IPS DF 4.7 (cell line): ENCODE data around the gene ODAM.
"Not testable (repeated sequence)": the region's sequence is repeated elsewhere in the genome, so short reads cannot be mapped to it uniquely, and the experiment has no call there.

Experiments
- DNase-seq: peaks from one replicate; pipeline ENCODE4 v3.0.0-alpha.2; 2013; ENCODE audit warnings: low spot score; ENCODE audit errors: extremely low read depth

The ODAM gene, protein sequence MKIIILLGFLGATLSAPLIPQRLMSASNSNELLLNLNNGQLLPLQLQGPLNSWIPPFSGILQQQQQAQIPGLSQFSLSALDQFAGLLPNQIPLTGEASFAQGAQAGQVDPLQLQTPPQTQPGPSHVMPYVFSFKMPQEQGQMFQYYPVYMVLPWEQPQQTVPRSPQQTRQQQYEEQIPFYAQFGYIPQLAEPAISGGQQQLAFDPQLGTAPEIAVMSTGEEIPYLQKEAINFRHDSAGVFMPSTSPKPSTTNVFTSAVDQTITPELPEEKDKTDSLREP

DNA sequence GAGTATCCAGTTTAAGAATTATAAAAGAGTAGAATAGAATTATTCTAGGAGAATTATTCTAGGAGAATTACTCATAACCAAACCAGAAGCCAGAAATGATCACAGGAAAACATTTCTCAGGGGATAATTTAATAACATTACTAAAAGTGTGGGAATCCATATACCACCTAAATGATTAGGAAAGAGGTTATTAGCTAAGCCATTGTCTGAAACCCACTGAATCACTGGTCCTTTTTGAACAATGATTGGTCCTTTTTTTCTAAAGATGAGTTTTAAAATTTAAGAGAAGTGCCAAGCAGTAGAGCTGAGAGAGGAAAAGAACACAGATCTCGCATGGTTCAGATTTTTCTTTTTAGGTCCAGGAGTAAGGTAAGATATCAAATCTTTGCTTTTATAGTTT, at the start of gene ODAM:
ODAM (plus strand) TSS at position 301 of the 400 bp plus-strand sequence. CDS start 819 bp downstream, outside the sequence.
- DNase-seq = no peak

DNA sequence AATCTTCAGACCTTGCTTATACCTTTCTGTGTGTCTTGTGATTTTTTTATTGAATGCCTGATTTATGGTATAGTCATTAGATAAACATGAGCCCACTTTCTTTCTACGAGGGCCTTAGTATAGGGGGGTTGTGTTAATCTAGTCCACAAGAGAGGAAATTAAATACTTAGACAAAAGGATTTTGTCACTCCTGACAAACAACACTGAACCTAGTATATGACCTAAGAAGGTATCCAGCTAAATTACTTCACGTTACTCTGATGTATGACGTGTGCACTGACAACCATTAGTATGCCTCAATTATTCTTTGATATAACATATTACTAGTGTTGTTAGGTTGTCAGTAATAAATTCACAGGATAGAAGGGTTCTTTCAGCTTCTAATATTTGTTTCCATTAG, 44.3 kb upstream of the ODAM start:
- no peak for DNase-seq

DNA sequence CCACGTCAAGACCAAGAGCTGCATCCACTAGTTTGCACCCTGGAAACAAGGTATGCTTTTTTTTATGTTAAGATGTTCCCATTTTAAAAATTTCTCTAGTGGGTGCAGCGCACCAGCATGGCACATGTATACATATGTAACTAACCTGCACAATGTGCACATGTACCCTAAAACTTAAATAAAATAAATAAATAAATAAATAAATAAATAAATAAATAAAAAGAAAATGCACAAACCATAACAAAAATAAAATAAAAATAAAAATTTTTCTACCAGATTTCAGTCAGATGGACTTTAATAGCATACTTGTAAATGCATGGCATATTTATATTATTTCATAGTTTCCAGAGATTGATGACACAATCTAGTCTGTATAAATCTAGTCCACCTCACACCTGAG, 43.4 kb upstream of the ODAM start:
- no peak for DNase-seq

DNA sequence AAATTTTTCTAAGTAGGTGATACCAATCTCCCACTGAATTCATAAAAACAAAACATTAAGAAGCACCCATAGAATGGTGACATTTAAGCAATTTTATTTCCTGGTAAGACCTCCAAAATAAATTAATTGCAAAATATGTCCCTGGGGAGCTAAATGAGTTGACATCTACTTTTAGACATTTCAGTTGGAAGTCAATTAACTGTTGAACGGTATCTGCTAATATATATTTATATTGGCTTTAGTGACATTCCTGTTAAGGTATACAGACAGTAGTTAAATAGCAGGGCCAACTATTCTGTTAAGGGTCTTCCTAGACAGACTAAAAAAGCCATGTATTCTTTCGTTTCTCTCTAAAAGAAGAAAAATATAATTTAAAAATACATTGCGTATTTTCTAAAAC, 41.6 kb upstream of the ODAM start, which contains the start of gene PRR27:
PRR27 (plus strand) TSS at position 301 of the 400 bp plus-strand sequence. CDS start 139 bp downstream, outside the sequence.
- no peak for DNase-seq

DNA sequence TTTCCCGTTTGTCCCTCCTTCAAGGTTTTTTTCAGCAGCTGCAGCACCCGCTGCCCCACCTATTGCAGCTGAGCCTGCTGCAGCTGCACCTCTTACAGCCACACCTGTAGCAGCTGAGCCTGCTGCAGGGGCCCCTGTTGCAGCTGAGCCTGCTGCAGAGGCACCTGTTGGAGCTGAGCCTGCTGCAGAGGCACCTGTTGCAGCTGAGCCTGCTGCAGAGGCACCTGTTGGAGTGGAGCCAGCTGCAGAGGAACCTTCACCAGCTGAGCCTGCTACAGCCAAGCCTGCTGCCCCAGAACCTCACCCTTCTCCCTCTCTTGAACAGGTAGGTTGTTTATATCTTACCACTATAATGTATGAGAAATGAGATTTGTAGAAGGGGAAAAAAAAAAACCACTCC, 36.9 kb upstream of the ODAM start:
- no peak for DNase-seq

DNA sequence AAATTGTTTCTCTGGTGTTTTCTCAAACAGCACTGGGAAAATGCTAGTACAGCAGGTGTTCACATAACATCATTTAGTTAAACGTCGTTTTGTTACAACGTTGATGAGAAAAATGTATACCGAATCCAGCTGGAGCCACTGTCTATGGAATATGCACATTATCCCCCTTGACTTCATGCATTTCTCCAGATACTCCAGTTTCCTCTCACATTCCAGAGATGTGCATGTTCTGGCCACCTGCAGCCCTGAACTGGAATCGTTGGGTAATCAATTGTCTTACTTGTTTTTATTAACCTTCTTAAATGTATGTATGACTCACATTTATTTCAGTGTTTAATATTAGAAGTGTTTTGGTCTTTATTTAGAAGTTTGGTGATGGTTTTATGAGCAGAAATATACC, 18.4 kb upstream of the ODAM start:
- no peak for DNase-seq

DNA sequence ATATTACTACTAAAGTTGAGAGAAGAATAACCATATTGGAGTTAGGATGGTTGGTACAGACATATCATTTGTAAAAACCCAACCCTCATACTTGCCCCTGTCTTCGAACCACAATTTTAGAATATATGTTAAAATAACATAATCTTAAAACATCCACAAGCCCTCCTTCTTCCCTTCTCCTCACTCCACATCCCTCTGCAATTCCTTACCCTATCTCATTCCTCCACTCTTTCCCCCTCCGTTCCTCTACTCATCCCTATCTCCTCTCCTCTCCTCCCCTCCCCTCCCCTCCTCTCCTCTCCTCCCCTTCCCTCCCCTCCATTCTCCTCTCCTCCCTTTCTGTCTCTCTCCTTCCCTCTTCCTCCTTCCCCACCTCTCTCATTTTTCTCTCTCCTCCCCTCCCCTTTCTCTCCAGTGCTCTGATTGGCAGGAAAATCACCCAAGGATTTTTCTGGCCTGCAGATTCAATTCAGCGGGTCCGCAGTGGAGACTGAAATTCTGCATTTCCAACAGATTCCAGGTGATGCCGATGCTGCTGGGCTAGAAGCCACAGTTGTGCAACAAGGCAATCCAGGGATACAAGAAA, 17.4 kb upstream of the ODAM start:
- DNase-seq = no peak

DNA sequence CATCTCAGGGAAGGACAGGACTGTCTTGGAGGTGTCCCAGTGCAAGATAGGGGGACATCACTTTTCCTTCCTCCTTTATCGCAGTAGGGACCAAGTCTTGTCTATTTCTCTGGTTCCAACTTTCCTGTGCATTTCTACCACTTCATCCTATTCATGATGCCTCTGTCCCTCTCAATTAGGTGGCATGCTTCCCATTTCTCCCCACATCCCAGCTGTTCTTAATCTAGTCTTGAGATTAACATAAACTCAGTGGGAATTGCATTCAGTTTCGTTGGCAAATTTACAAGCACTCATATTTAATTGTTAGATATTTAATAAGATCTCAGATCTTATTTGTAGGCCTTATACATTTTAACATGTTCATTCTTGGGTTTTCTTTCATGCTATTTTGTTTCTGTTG, 15.7 kb upstream of the ODAM start:
- no peak for DNase-seq

DNA sequence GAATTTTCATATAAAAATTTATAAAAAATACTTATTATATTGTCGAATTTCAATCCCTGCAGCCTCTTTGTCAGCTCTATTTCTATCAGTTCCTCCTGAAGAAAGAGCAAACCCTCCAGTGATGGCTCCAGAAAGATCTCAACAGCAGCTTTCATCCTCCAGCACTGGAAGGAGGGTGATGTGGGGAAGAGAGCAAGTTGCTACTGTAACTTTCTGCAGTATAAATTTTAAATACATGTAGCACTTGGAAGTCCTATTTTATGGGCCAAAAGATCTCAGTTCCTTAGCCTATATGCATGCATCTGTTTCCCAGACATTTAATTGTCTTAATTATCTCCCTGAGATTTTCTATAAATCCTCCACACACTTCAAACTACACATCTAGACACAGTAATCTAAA, 13.7 kb upstream of the ODAM start:
- DNase-seq = no peak

DNA sequence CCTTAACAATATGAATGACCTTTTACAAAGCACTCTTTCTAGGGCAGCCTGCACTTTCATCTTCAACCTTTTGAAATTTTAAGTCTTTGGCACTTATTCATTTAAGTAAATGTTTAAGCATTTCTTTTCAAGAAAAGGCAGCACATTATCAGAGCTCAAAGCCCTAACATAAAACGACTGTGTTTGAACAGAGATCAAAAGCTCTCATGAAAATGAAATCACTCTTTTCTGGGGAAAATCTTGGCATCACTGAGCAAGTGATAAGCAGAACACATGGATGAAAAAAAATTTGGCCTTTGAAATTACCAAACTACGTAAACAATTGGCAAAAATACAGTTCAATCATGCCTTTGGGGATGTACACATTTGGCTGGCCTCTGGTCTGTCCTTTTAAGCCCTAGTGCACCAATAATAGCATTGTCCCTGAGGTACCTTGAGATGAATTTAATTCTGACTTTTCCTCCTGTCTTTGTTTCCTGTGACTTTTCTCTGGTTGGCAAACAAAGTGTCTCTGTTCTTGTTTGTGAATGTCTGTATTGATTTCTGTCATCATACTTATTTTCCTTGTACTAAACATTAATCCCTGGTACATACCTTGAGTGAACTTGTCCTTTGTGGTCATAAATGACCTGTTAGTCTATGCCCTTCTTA, 12.9 kb upstream of the ODAM start:
- DNase-seq = no peak

DNA sequence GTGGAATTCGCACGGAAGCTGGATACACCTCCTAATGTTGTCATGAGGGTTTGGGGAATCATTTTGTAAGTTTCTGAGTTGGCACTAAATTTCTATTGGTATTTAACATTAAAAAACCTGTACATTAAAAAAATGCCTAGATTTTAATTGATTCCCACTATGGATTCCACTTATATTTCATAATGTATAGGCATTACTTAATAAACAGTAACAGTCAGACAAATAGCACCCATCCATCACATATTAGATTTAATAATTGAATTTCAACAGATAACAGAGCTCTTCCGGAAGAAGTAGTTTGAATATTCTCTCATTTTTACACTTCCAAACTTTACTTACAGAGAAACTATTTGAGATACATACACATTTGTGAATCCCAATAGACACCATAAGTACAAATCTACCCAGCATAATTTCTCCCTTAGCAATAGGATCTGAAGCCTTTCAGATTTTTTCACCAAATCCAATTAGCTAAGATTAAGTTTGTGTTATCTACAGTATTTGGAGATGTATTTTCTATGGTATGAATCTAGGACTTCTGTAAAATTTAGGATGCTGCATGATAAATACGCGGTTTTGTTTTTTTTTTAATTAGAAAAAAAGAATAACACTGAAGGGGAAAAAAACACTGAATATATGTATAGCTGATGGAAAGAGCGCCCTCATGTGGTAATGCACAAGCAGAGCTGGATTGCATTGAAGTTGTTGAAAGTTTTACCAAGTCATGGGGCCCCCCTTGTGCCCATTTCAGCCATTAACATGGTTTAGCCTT, 12.2 kb upstream of the ODAM start:
- no peak for DNase-seq

DNA sequence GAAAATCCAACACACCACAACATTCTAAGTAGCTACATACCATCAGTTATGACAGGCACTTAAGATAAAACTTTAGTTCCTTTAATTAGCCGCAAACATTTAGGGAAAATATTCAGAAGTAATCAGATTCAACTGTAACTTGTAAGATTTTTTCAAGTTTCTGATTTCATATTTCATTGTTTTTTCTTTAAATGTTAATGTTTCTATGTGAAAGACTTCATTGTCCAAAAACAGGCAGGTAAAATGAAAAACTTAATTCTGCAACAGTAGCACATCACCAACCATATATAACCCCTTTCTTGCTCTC, 11.6 kb upstream of the ODAM start:
- DNase-seq = no peak

DNA sequence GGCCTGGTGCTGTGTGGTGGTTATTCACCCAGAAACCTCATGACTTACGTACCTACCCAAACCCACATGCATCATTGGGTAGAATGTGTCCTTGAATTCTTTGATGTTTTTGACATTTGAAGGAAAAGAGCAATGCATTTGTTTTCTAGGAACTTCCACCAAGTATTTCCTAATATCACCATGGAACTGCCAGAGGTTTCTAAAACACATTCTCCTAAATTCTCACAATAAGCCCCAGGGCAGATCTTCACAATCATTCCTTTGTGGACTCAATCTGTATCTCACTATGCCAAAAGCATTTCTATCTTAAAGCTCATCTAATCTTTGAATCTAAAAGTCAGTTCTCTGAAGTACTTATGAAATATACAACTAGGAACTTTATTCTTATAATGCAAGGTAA, 8.3 kb upstream of the ODAM start:
- no peak for DNase-seq

DNA sequence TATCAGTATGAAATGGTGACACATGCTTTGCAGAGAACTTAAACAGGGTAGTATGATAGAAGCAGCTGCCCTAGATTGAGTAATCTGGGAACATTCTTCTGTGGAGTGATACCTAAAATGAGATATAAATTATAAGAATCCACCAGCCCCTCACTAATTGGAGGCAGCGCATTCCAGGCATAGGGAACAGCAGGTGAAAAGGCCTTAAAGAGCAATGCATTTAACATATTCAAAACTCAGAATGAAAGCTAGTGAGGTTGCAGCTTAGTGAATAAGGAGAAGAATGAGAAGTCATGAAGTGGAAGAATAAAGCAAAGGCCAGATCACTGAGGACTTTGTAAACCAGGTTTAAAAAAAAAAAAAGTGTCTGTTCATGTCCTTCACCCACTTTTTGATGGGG, 4.9 kb upstream of the ODAM start:
- DNase-seq = no peak

DNA sequence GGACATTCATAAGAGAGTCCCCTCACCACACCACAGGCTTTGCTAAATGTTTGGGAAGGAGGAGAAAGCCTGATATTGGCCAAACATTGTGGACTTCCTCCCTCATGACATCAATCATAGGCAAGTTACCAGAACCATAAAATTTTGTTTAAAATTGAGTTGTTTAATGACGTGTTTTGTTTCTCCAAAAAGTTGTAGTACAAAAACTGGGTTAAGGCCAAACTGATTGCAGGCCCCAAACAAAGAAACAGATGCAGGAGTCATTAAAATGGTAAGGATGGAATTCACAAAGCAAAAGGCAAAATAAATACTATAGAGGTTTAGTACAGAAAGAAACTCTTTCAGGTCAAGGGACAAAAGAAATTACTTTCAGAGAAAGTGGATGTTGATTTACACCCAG, 3.9 kb upstream of the ODAM start:
- DNase-seq = no peak

DNA sequence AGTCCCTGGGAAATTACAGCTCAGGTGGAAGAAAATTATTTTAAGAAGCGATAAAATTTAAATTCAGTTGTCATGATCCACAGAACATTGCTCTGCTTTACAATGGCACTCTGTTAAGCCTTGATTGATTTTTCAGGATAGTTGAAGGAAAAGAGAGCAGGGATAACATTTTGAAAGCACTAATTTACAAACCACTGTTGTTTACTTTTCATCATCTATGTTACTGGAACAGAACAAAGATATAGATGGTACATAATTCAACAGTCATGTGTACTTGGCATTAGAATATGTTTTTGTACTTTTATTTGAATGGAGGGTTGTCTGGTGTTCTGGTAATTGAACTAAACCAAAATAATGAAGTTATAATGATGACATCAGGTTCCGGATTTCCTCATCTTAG, 2.6 kb upstream of the ODAM start:
- DNase-seq = no peak

DNA sequence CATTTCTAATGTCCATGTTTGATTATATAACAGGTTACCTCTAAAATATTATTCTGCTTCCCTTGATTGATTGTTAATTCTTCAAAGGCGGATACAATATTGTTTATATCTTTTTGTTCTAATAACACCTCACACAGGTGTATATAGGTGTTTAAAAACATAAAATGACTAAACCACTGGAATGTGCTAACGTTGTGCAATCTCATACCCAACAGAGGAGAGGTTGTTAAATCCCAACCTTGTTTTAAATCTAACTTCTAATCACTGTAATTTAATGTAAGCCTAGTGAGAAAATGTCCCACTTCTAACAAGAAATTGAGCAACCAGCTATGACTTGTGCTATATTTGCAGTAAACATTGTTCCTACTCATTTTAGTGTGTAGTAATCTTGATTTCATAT, 1.3 kb downstream of the ODAM start:
- DNase-seq = no peak

DNA sequence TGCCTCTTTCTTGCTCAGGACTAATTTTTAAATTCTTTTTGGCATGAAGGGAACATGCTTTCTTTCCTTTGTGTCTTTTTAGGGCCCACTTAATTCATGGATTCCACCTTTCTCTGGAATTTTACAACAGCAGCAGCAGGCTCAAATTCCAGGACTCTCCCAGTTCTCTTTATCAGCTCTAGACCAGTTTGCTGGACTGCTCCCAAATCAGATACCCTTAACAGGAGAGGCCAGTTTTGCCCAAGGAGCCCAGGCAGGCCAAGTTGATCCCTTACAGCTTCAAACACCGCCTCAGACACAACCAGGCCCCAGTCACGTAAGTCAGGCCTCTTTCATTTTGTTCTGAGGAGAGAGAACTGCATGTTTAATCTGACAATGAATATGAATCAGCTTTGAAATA, 2.3 kb downstream of the ODAM start:
- no peak for DNase-seq

DNA sequence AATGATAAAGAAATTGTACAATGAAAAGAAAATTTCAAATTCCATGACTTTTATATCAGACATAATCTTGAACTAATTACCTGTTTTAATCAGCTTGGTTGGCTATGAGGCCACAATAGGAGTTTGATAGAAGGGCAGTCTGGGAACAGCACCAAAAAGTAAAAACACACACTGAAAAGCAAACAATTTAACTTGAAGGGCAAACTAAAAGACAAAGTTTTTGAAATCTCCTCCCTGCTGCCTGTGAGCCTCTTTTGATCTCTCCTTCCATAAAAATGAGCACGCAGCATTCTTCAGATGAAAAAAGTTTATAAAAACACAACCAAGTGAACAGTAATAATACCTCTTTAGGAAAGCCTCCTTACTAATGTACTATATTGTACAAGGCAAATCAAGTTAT, 8.1 kb downstream of the ODAM start:
- no peak for DNase-seq

DNA sequence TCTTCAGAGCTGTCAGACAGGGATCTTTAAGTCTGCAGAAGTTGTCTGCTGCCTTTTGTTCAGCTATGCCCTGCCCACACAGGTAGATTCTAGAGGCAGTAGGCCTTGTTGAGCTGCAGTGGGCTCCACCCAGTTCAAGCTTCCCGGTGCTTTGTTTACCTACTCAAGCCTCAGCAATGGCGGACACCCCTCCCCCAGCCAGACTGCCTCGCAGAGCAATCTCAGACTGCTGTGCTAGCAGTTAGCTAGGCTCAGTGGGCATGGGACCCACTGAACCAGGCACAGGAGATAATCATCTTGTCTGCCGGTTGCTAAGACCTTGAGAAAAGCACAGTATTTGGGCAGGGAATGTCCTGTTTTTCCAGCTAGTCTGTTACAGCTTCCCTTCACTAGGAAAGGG, 17.2 kb downstream of the ODAM start:
- not testable (repeated sequence) for DNase-seq

DNA sequence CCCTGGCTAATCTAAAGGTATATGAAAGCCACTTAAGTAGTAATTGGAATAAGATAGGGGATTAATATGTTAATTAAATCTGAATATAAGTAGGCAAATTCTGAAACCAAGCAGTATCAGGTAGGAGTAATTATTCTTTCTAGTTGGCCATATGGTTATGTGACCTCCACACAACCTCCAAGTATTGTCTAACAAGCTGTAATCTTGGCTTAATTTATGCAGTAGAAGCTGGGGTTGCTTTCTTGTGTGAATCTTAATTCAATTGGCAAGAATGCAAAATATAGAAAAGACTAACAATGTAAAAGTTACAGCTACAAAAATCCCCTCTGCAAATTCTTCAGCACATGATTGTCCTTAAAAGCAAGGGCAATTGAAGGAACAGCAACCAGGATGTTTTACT, 20.6 kb downstream of the ODAM start:
- not testable (repeated sequence) for DNase-seq

DNA sequence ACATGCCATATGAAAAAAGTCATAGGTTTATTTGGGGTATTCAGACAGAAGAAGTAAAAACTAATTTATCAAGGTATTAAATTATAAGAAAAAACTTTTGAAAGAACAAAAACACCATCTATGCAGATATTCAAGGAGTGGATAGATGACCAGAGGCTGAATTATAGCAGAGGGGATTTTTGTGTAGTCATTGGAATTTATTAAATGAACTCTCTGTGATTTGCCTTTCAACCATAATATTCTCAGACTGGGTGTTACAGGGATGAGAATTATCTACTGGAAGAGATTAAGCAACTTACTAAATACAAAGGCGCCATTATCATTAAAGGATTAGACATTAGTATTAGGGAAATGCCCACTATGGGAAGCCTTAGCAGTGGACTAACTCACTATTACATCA, 21.0 kb downstream of the ODAM start:
- not testable (repeated sequence) for DNase-seq
